ENCODE measurements around the gene IMPA2.

The IMPA2 gene

GRCh38 chr18:11999429-11999828 lies 18.1 kb downstream of the IMPA2 start:
- H3K9me3 Mint-ChIP-seq = no peaks in the 10 kb centered on the region
- TF ChIP-seq CTCF (IDR thresholded peaks at IDR 0.05; ENCODE audit: unreplicated experiment in 3 of 3) = no peak
- H3K27ac Mint-ChIP-seq = peak overlapping the region in 2 of 3 experiments; percentile 2 to 94

DNA sequence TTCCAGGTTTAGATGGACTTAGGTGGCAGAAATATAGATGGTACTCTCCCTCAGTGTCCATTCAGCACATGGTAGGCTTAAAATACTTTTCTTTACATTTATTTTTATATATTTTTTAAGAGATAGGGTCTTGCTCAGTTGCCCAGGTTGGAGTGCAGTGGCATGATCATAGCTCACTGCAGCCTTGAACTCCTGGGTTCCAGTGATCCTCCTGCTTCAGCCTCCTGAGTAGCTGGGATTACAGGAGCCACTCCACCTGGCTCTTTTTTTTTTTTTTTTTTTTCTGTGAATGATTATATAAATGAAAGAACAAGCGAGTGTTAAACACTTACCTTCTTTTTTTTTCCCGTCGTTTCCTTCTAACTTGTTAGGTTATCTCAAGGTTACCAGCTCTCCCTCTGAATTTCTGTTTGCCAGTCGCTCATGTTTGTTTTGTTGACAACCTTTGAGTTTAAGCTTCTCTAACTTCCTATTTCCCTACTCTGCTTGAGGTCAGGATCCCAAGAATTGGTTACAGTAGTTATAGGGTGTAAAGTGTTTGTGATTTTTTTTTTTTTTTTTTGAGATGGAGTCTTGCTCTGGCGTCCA lies 18.9 kb downstream of the IMPA2 start:
- Mint-ChIP-seq H3K27ac (peak overlapping the region in 1 of 3 experiments; percentile 90), H3K4me3 (no peak overlapping the region), H3K36me3 (ENCODE audit: low read depth) (peaks cover 9% of the 10 kb centered on the region), H3K9me3 (no peaks in the 10 kb centered on the region), H3K4me1 (peaks cover 43% of the 10 kb centered on the region), H3K27me3 (ENCODE audit: low read depth) (peaks cover 3% of the 10 kb centered on the region)
- TF ChIP-seq CTCF (IDR thresholded peaks at IDR 0.05; ENCODE audit: unreplicated experiment in 3 of 3) = no peak

More at GRCh38 chr18:11999429-11999828, 18.1 kb downstream of the IMPA2 start:
- Mint-ChIP-seq H3K4me1 (peaks cover 51% of the 10 kb centered on the region), H3K4me3 (no peak overlapping the region), H3K36me3 (ENCODE audit: low read depth) (peaks cover 9% of the 10 kb centered on the region), H3K27me3 (ENCODE audit: low read depth) (peaks cover 3% of the 10 kb centered on the region)

GRCh38 chr18:12001421-12001820 lies 20.1 kb downstream of the IMPA2 start:
- Mint-ChIP-seq H3K9me3 (no peaks in the 10 kb centered on the region), H3K27me3 (ENCODE audit: low read depth) (peaks cover 3% of the 10 kb centered on the region)
- no peak for TF ChIP-seq CTCF (IDR thresholded peaks at IDR 0.05; ENCODE audit: unreplicated experiment in 3 of 3)

DNA sequence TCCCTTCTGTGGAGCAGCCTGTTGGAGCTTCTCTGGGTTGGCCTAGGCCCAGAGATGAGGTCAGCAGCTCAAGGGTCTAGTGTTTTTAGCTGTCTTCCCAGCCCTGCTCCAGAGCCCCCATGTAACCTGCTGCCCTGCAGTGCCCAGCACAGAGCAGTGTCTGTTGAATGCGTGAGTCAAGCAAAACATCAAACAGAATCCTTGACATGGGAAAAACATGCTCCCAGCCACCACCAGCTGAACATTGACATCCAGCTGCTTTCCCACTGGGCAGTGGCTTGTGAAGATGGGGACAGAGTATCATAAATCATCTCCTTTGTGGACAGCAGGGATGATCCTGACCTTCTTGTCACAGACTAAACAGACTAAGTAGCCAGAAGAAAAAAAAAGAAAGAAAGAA lies 22.6 kb downstream of the IMPA2 start:
- H3K9me3 Mint-ChIP-seq = no peaks in the 10 kb centered on the region
- peaks cover 24% of the 10 kb centered on the region for H3K36me3 Mint-ChIP-seq (ENCODE audit: low read depth)
- peaks cover 17% of the 10 kb centered on the region for H3K4me1 Mint-ChIP-seq
- H3K27ac Mint-ChIP-seq = peak overlapping the region in 2 of 3 experiments; percentile 48 to 52
- H3K27me3 Mint-ChIP-seq (ENCODE audit: low read depth) = no peaks in the 10 kb centered on the region
- TF ChIP-seq CTCF (IDR thresholded peaks at IDR 0.05; ENCODE audit: unreplicated experiment in 3 of 3) = no peak
- H3K4me3 Mint-ChIP-seq = no peak overlapping the region

More at GRCh38 chr18:12001421-12001820, 20.1 kb downstream of the IMPA2 start:
- Mint-ChIP-seq H3K4me3 (no peak overlapping the region), H3K36me3 (ENCODE audit: low read depth) (peaks cover 16% of the 10 kb centered on the region), H3K27ac (peak overlapping the region in 2 of 3 experiments; percentile 63 to 91), H3K4me1 (peaks cover 39% of the 10 kb centered on the region)

DNA sequence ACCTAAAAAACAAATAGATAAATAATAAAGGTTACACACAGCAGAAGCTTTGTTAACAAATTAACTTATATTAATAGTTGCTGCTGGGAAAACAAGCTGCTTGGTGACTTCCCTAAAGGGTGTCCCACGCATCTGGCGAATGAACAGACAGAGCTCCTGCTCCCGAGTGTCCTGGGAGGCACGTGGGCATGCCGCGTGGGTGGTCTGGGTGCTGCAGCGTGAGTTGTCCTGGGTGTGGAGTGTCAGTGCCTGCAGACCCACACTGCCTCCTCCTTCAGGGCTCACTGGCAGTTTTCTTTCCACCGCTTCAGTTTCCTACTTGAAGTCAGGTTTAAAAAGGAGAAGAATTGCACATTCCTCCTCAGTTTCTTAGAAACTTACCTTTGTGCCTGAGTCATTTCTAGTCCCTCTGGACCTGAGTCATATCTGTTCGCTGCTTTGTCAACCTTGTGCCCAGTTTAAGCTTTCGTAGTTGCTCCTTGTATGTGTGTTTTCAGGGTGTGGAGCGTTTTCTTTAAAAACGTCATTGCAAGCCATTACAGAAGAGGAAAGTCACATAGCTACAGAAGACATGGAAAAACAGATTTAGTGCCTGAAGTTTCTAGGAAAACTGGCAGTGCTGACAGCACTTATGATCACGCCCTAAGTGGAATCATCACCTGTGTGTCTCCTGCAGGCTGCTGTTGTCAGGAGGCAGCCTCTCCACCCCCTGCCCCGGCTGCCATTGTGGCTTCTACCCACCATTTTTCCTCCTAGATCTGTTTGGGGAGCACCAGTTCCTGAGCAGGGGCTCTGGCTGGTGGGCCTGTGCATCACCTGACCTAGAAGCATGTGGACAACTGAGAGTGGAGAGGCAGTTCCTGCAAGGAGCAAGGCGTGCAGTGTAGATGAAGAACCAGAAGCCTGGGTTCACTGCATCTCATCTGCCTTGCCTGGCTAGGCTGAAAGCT lies 24.5 kb downstream of the IMPA2 start:
- Mint-ChIP-seq H3K27ac (peak overlapping the region; percentile 47 to 75 (median 47)), H3K4me1 (peaks cover 11% of the 10 kb centered on the region), H3K4me3 (no peak overlapping the region), H3K36me3 (ENCODE audit: low read depth) (peaks cover 26% of the 10 kb centered on the region), H3K27me3 (ENCODE audit: low read depth) (no peaks in the 10 kb centered on the region), H3K9me3 (no peaks in the 10 kb centered on the region)
- TF ChIP-seq CTCF (IDR thresholded peaks at IDR 0.05; ENCODE audit: unreplicated experiment in 3 of 3) = no peak
